Activated CD4-positive, CD25-positive, alpha-beta regulatory T cell treated with anti-CD3 and anti-CD28 coated beads, Interleukin-2, amount 50 U/mL, for 24 hours (primary cell): ENCODE measurements around the gene NT5C3B.

Experiments
- ATAC-seq, 2 donors: fragments of 150-1000 bp; cut with Tn5 transposase; one replicate each; pipeline ENCODE4 v1.10.0; 2021; ENCODE audit warnings: mild to moderate bottlenecking in 1 of 2, moderate library complexity in 1 of 2

NT5C3B gene

GRCh38 chr17:41806685-41807445, 29.2 kb downstream of the NT5C3B start:
- no peak for ATAC-seq

GRCh38 chr17:41803049-41804020, 32.7 kb downstream of the NT5C3B start:
- no peak for ATAC-seq

GRCh38 chr17:41801374-41802271, 34.4 kb downstream of the NT5C3B start:
- peak; percentile 79 to 92 for ATAC-seq

GRCh38 chr17:41800601-41801373, 35.2 kb downstream of the NT5C3B start:
- no peak for ATAC-seq

- ATAC-seq: no peak
Measured at GRCh38 chr17:41799366-41799765, 36.7 kb downstream of the NT5C3B start.

- no peak for ATAC-seq
Measured at GRCh38 chr17:41797377-41797776, 38.7 kb downstream of the NT5C3B start.

GRCh38 chr17:41796121-41796895, 39.7 kb downstream of the NT5C3B start:
- ATAC-seq: no peak

- no peak for ATAC-seq
Measured at GRCh38 chr17:41794540-41794975, 41.5 kb downstream of the NT5C3B start.

- ATAC-seq: no peak
Measured at GRCh38 chr17:41793784-41794539, 42.1 kb downstream of the NT5C3B start.

GRCh38 chr17:41792845-41793783, 42.9 kb downstream of the NT5C3B start:
- ATAC-seq: peak in 1 of 2 donors; percentile 27

GRCh38 chr17:41787021-41787418, 49.0 kb downstream of the NT5C3B start:
- ATAC-seq: no peak

- ATAC-seq: peak; percentile 93
Measured at GRCh38 chr17:41786227-41787020, 49.6 kb downstream of the NT5C3B start, which contains the start of gene JUP. Gene JUP, minus strand, starts transcription at chr17:41786711. Its CDS starts 14,857 bp downstream, at chr17:41771854.

- ATAC-seq: no peak
Measured at GRCh38 chr17:41785859-41786226, 50.2 kb downstream of the NT5C3B start.

GRCh38 chr17:41785091-41785858, 50.8 kb downstream of the NT5C3B start:
- ATAC-seq: no peak

- ATAC-seq: no peak
Measured at GRCh38 chr17:41784207-41784744, 51.8 kb downstream of the NT5C3B start.

- ATAC-seq: no peak
Measured at GRCh38 chr17:41782142-41782541, 53.9 kb downstream of the NT5C3B start.
